ENCODE measurements around the gene SUSD1. TPM values are rescaled to one million over a fixed set of nuclear protein-coding genes. Genes with fewer than 3 reads are reported as not detected.
A peak's percentile ranks its signal among the peaks of the same experiment; 100 is the strongest.

Gene SUSD1
- total RNA-seq, 1 donor from 2014 or later, result 7.6 TPM

- DNase-seq (ENCODE audit: low spot score), result no peak
- intact Hi-C loops (cut with micrococcal nuclease), result no loop called here
- Mint-ChIP-seq H3K27ac (no peak overlapping the region), H3K9me3 (no peaks in the 10 kb centered on the region), H3K4me3 (ENCODE audit: low read depth) (no peak overlapping the region), H3K36me3 (ENCODE audit: low read depth) (peaks cover 6% of the 10 kb centered on the region), H3K4me1 (ENCODE audit: low read depth) (peaks cover 5% of the 10 kb centered on the region), H3K27me3 (ENCODE audit: low read depth) (no peaks in the 10 kb centered on the region)
Observed at GRCh38 chr9:112103405-112103804, 71.7 kb downstream of the SUSD1 start.

- Mint-ChIP-seq H3K4me3 (ENCODE audit: low read depth) (no peak overlapping the region), H3K9me3 (no peaks in the 10 kb centered on the region), H3K27me3 (ENCODE audit: low read depth) (no peaks in the 10 kb centered on the region), H3K27ac (no peak overlapping the region), H3K36me3 (ENCODE audit: low read depth) (peaks cover 3% of the 10 kb centered on the region), H3K4me1 (ENCODE audit: low read depth) (peaks cover 27% of the 10 kb centered on the region)
- intact Hi-C loops (cut with micrococcal nuclease), result loop anchor here (1.0 to 10.0 kb wide), 5 partner anchors 74 to 617 kb away; partner anchors contain the start of gene INIP
- DNase-seq (ENCODE audit: low spot score), result peak; percentile 59
Observed at GRCh38 chr9:112097712-112098688, 77.1 kb downstream of the SUSD1 start.

- intact Hi-C loops (cut with micrococcal nuclease), result loop anchor here (5.0 to 10.0 kb wide), 3 partner anchors 77 to 697 kb away; partner anchors contain the start of gene INIP
- H3K4me3 Mint-ChIP-seq (ENCODE audit: low read depth), result no peak overlapping the region
Observed at GRCh38 chr9:112094948-112095681, 80.0 kb downstream of the SUSD1 start.

GRCh38 chr9:112094241-112094640 lies 80.9 kb downstream of the SUSD1 start:
- H3K9me3 Mint-ChIP-seq, result no peaks in the 10 kb centered on the region
- no peak overlapping the region for H3K4me3 Mint-ChIP-seq (ENCODE audit: low read depth)
- no peak for DNase-seq (ENCODE audit: low spot score)
- H3K27me3 Mint-ChIP-seq (ENCODE audit: low read depth), result no peaks in the 10 kb centered on the region
- peaks cover 27% of the 10 kb centered on the region for H3K4me1 Mint-ChIP-seq (ENCODE audit: low read depth)
- intact Hi-C loops (cut with micrococcal nuclease), result loop anchor here (5.0 to 10.0 kb wide), 2 partner anchors 621 to 698 kb away; partner anchors contain the start of gene INIP
- H3K27ac Mint-ChIP-seq, result no peak overlapping the region
- peaks cover 3% of the 10 kb centered on the region for H3K36me3 Mint-ChIP-seq (ENCODE audit: low read depth)

More at GRCh38 chr9:112094948-112095681, 80.0 kb downstream of the SUSD1 start:
- no peaks in the 10 kb centered on the region for H3K9me3 Mint-ChIP-seq
- H3K4me1 Mint-ChIP-seq (ENCODE audit: low read depth), result peaks cover 27% of the 10 kb centered on the region
- no peak for DNase-seq (ENCODE audit: low spot score)
- peaks cover 3% of the 10 kb centered on the region for H3K36me3 Mint-ChIP-seq (ENCODE audit: low read depth)
- H3K27me3 Mint-ChIP-seq (ENCODE audit: low read depth), result no peaks in the 10 kb centered on the region
- no peak overlapping the region for H3K27ac Mint-ChIP-seq

- DNase-seq (ENCODE audit: low spot score), result no peak
- peaks cover 3% of the 10 kb centered on the region for H3K36me3 Mint-ChIP-seq (ENCODE audit: low read depth)
- H3K27me3 Mint-ChIP-seq (ENCODE audit: low read depth), result no peaks in the 10 kb centered on the region
- H3K27ac Mint-ChIP-seq, result peak overlapping the region; percentile 25
- H3K4me1 Mint-ChIP-seq (ENCODE audit: low read depth), result peaks cover 27% of the 10 kb centered on the region
- no peaks in the 10 kb centered on the region for H3K9me3 Mint-ChIP-seq
- peak overlapping the region; percentile 20 for H3K4me3 Mint-ChIP-seq (ENCODE audit: low read depth)
- intact Hi-C loops (cut with micrococcal nuclease), result loop anchor here (5.0 to 10.0 kb wide), 2 partner anchors 621 to 698 kb away; partner anchors contain the start of gene INIP
Observed at GRCh38 chr9:112093870-112094216, 81.3 kb downstream of the SUSD1 start.

GRCh38 chr9:112093147-112093869 lies 81.8 kb downstream of the SUSD1 start:
- H3K4me1 Mint-ChIP-seq (ENCODE audit: low read depth), result peaks cover 27% of the 10 kb centered on the region
- no peaks in the 10 kb centered on the region for H3K27me3 Mint-ChIP-seq (ENCODE audit: low read depth)
- no peaks in the 10 kb centered on the region for H3K9me3 Mint-ChIP-seq
- intact Hi-C loops (cut with micrococcal nuclease), result loop anchor here (5.0 to 10.0 kb wide), 2 partner anchors 621 to 699 kb away; partner anchors contain the start of gene INIP
- H3K27ac Mint-ChIP-seq, result no peak overlapping the region
- no peak for DNase-seq (ENCODE audit: low spot score)
- peaks cover 3% of the 10 kb centered on the region for H3K36me3 Mint-ChIP-seq (ENCODE audit: low read depth)
- no peak overlapping the region for H3K4me3 Mint-ChIP-seq (ENCODE audit: low read depth)

- intact Hi-C loops (cut with micrococcal nuclease), result loop anchor here (5.0 to 10.0 kb wide), 2 partner anchors 623 to 700 kb away; partner anchors contain the start of gene INIP
- no peak for DNase-seq (ENCODE audit: low spot score)
- Mint-ChIP-seq H3K27me3 (ENCODE audit: low read depth) (no peaks in the 10 kb centered on the region), H3K4me3 (ENCODE audit: low read depth) (no peak overlapping the region), H3K4me1 (ENCODE audit: low read depth) (peaks cover 24% of the 10 kb centered on the region), H3K36me3 (ENCODE audit: low read depth) (peaks cover 3% of the 10 kb centered on the region), H3K27ac (no peak overlapping the region), H3K9me3 (no peaks in the 10 kb centered on the region)
Observed at GRCh38 chr9:112091810-112092209, 83.3 kb downstream of the SUSD1 start.

GRCh38 chr9:112087506-112087905 lies 87.6 kb downstream of the SUSD1 start:
- Mint-ChIP-seq H3K36me3 (ENCODE audit: low read depth) (no peaks in the 10 kb centered on the region), H3K9me3 (no peaks in the 10 kb centered on the region), H3K27ac (no peak overlapping the region), H3K4me3 (ENCODE audit: low read depth) (no peak overlapping the region), H3K27me3 (ENCODE audit: low read depth) (no peaks in the 10 kb centered on the region), H3K4me1 (ENCODE audit: low read depth) (no peaks in the 10 kb centered on the region)
- intact Hi-C loops (cut with micrococcal nuclease), result loop anchor here (2.0 kb wide), 1 partner anchor 273 kb away; no protein-coding TSS in a partner anchor
- DNase-seq (ENCODE audit: low spot score), result no peak

GRCh38 chr9:112086627-112087026 lies 88.5 kb downstream of the SUSD1 start:
- DNase-seq (ENCODE audit: low spot score), result no peak
- no peak overlapping the region for H3K27ac Mint-ChIP-seq
- H3K27me3 Mint-ChIP-seq (ENCODE audit: low read depth), result no peaks in the 10 kb centered on the region
- H3K4me1 Mint-ChIP-seq (ENCODE audit: low read depth), result no peaks in the 10 kb centered on the region
- no peak overlapping the region for H3K4me3 Mint-ChIP-seq (ENCODE audit: low read depth)
- H3K9me3 Mint-ChIP-seq, result no peaks in the 10 kb centered on the region
- intact Hi-C loops (cut with micrococcal nuclease), result loop anchor here (2.0 kb wide), 1 partner anchor 274 kb away; no protein-coding TSS in a partner anchor
- H3K36me3 Mint-ChIP-seq (ENCODE audit: low read depth), result peaks cover 2% of the 10 kb centered on the region

- Mint-ChIP-seq H3K27ac (no peak overlapping the region), H3K36me3 (ENCODE audit: low read depth) (peaks cover 10% of the 10 kb centered on the region), H3K4me3 (ENCODE audit: low read depth) (no peak overlapping the region), H3K4me1 (ENCODE audit: low read depth) (no peaks in the 10 kb centered on the region), H3K9me3 (no peaks in the 10 kb centered on the region), H3K27me3 (ENCODE audit: low read depth) (no peaks in the 10 kb centered on the region)
- intact Hi-C loops (cut with micrococcal nuclease), result no loop called here
- DNase-seq (ENCODE audit: low spot score), result no peak
Observed at GRCh38 chr9:112084907-112085306, 90.2 kb downstream of the SUSD1 start.

- intact Hi-C loops (cut with micrococcal nuclease), result no loop called here
- H3K27ac Mint-ChIP-seq, result no peak overlapping the region
- H3K4me1 Mint-ChIP-seq (ENCODE audit: low read depth), result no peaks in the 10 kb centered on the region
- H3K36me3 Mint-ChIP-seq (ENCODE audit: low read depth), result peaks cover 10% of the 10 kb centered on the region
- DNase-seq (ENCODE audit: low spot score), result no peak
- H3K9me3 Mint-ChIP-seq, result no peaks in the 10 kb centered on the region
- H3K27me3 Mint-ChIP-seq (ENCODE audit: low read depth), result no peaks in the 10 kb centered on the region
- no peak overlapping the region for H3K4me3 Mint-ChIP-seq (ENCODE audit: low read depth)
Observed at GRCh38 chr9:112084334-112084733, 90.8 kb downstream of the SUSD1 start.

All from activated T-helper 2 cell treated with anti-CD3 and anti-CD28 coated beads, Interferon-gamma antibody, Interleukin-2, Interleukin-4, amounts not matched to agents 10 μg/mL and 5 μg/mL and 100 μg/mL, durations not matched to agents 14 hours and 24 hours and 36 hours (primary cell).